Endothelial cell (in vitro differentiated cells): ENCODE data around the gene OMP. TPM values are rescaled to one million over a fixed set of nuclear protein-coding genes. Genes with fewer than 3 reads are reported as not detected.

Experiments
- DNase-seq: peaks from one replicate; pipeline ENCODE4 v3.0.0; 2021; ENCODE audit warnings: low spot score
- H3K27ac Mint-ChIP-seq: one replicate; pipeline ENCODE4 v1.8.0; 2021; ENCODE audit warnings: mixed read lengths, inconsistent platforms; ENCODE audit not compliant: unreplicated experiment
- H3K27me3 Mint-ChIP-seq: one replicate; pipeline ENCODE4 v1.8.0; 2021; ENCODE audit warnings: mild to moderate bottlenecking, moderate library complexity, mixed read lengths, inconsistent platforms; ENCODE audit not compliant: unreplicated experiment
- H3K36me3 Mint-ChIP-seq: one replicate; pipeline ENCODE4 v1.8.0; 2021; ENCODE audit warnings: mild to moderate bottlenecking, low read depth, mixed read lengths, inconsistent platforms; ENCODE audit not compliant: unreplicated experiment
- H3K4me1 Mint-ChIP-seq: one replicate; pipeline ENCODE4 v1.8.0; 2021; ENCODE audit warnings: mild to moderate bottlenecking, mixed read lengths, inconsistent platforms; ENCODE audit not compliant: unreplicated experiment
- H3K4me3 Mint-ChIP-seq: one replicate; pipeline ENCODE4 v1.8.0; 2021; ENCODE audit warnings: mild to moderate bottlenecking, mixed read lengths, inconsistent platforms; ENCODE audit not compliant: unreplicated experiment
- H3K9me3 Mint-ChIP-seq: one replicate; pipeline ENCODE4 v1.8.0; 2021; ENCODE audit warnings: mixed read lengths, inconsistent platforms; ENCODE audit not compliant: unreplicated experiment
- total RNA-seq: library from RNA; stranded (reverse); fragmentation: NEBNext Ultra II Directional; extraction: Animal tissue kit (Norgen Biotek cat#: 25700); gene quantifications from one replicate; pipeline ENCODE4 v1.2.1, GENCODE V29; 2021; ENCODE audit not compliant: unreplicated experiment
- TF ChIP-seq, protein P1 (sequence below): fragments of 200-600 bp; sonication (generic); IDR thresholded peaks from one replicate; pipeline ENCODE4 v1.5.0; 2021; ENCODE audit warnings: antibody characterized with exemption; ENCODE audit not compliant: unreplicated experiment

The OMP gene
- total RNA-seq, 1 donor from 2014 or later = not detected

GRCh38 chr11:77152846-77153245, 50.2 kb downstream of the OMP start:
- Mint-ChIP-seq H3K4me3 (no peak overlapping the region), H3K36me3 (peaks cover 5% of the 10 kb centered on the region), H3K27me3 (peaks cover 8% of the 10 kb centered on the region), H3K9me3 (no peaks in the 10 kb centered on the region), H3K4me1 (peaks cover 2% of the 10 kb centered on the region), H3K27ac (peak overlapping the region; percentile 8)
- TF ChIP-seq, protein P1, sequence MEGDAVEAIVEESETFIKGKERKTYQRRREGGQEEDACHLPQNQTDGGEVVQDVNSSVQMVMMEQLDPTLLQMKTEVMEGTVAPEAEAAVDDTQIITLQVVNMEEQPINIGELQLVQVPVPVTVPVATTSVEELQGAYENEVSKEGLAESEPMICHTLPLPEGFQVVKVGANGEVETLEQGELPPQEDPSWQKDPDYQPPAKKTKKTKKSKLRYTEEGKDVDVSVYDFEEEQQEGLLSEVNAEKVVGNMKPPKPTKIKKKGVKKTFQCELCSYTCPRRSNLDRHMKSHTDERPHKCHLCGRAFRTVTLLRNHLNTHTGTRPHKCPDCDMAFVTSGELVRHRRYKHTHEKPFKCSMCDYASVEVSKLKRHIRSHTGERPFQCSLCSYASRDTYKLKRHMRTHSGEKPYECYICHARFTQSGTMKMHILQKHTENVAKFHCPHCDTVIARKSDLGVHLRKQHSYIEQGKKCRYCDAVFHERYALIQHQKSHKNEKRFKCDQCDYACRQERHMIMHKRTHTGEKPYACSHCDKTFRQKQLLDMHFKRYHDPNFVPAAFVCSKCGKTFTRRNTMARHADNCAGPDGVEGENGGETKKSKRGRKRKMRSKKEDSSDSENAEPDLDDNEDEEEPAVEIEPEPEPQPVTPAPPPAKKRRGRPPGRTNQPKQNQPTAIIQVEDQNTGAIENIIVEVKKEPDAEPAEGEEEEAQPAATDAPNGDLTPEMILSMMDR = no peak
- DNase-seq = no peak

Other genes starting within 250 kb of the OMP start
- gene ACER3, start 241.9 kb upstream of the OMP start, total RNA-seq = 17.3 TPM
- not detected for gene B3GNT6, start 68.4 kb upstream of the OMP start, total RNA-seq
- 29.7 TPM for gene CAPN5, start 35.9 kb upstream of the OMP start, total RNA-seq
- 18.3 TPM for gene MYO7A, start 25.4 kb downstream of the OMP start, total RNA-seq
- gene GDPD4, start 198.8 kb downstream of the OMP start, total RNA-seq = not detected